Neuron (in vitro differentiated cells): ENCODE measurements around the gene BCAR3.

ENCODE experiments used
- H2AFZ ChIP-seq: one replicate; pipeline ENCODE4 v1.6.1; 2013; ENCODE audit warnings: low read depth, mild to moderate bottlenecking, inconsistent platforms, low read length, moderate library complexity
- H3K27me3 ChIP-seq: one replicate; pipeline ENCODE4 v1.6.1; 2013; ENCODE audit warnings: low read length; ENCODE audit not compliant: insufficient read depth
- H3K36me3 ChIP-seq: one replicate; pipeline ENCODE4 v1.6.1; 2013; ENCODE audit warnings: low read length; ENCODE audit not compliant: insufficient read depth
- H3K4me1 ChIP-seq: one replicate; pipeline ENCODE4 v1.6.1; 2013; ENCODE audit warnings: low read length; ENCODE audit not compliant: insufficient read depth
- H3K4me3 ChIP-seq: 2 replicates; pipeline ENCODE4 v1.5.1; 2013; ENCODE audit warnings: mild to moderate bottlenecking, low read length, moderate library complexity
- H3K9me3 ChIP-seq: one replicate; pipeline ENCODE4 v1.6.1; 2013; ENCODE audit warnings: low read length

Gene BCAR3

DNA sequence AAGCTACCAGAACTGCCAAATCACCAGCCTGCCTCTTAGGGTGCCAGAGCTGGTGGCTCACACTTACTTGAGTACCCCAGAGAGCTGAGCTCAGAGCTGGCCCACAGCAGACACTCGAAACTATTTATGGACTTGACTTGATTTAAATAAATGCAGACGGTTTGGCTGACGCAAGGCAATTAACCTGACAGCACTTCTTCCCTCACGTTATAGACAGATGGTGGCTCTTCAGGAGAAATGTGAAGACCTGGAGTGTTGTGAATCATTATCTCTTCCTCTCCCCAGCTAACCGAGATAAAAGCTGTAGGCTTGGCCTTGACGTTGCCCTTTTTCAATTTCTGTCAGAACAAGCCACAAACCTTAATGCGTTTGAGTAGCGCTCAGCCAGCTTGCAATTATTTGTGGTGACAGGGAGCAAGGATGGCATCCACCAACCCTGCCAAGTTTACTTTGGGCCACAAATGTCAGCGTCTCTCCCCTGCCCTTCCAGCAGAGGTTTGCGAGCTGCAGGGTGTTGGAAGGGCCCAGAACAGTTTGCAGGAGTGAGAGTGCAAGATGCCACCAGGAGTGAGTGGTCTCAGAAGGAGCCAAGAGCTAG, 34.0 kb upstream of the BCAR3 start:
- H3K9me3 ChIP-seq = no peaks in the 10 kb centered on the region
- H3K4me3 ChIP-seq = no peak overlapping the region
- no peaks in the 10 kb centered on the region for H3K4me1 ChIP-seq
- no peak overlapping the region for H2AFZ ChIP-seq
- no peaks in the 10 kb centered on the region for H3K27me3 ChIP-seq
- no peaks in the 10 kb centered on the region for H3K36me3 ChIP-seq

DNA sequence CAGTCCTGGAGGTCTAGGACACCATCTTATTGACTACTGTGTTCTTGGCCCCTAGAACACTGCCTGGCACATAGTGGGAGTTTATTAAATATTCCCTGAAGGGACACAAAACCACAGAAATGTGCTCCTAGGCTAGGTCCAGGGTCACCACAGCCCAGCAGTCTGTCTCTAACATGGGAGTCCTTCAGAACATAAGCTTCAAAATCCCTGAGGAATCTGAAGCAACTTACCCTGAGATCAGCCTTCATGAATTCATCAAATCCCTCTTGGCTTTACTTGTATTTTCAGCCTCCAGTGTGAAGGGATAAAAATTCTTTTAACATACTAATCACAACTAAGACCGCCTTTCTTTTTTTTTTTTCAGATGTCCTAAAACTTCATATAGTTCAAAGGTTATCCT, 32.7 kb upstream of the BCAR3 start:
- no peaks in the 10 kb centered on the region for H3K36me3 ChIP-seq
- H3K4me3 ChIP-seq = no peak overlapping the region
- no peaks in the 10 kb centered on the region for H3K9me3 ChIP-seq
- H3K4me1 ChIP-seq = peaks cover under 1% of the 10 kb centered on the region
- no peak overlapping the region for H2AFZ ChIP-seq
- no peaks in the 10 kb centered on the region for H3K27me3 ChIP-seq

DNA sequence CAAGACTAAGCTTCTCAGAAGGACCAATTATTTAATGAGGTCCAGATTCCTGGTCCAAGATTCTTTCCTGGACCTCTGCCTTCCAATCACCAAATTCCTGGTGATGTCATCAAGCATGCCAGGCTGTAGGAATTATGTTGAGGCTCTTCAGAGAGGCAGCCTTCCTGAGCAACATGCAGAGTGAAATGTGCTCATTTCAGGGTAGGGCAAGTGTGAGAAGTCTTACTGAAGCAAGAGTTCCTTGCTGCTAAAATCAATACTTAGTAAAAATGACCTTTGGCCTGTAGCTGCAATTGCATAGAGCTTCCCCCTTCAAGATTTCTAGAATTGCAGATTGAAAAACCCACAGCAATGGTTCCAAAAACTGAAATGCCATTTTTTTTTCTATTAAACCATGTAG, 31.7 kb upstream of the BCAR3 start:
- Histone ChIP-seq H3K4me1 (peaks cover 10% of the 10 kb centered on the region), H3K27me3 (no peaks in the 10 kb centered on the region), H3K4me3 (no peak overlapping the region), H3K36me3 (no peaks in the 10 kb centered on the region), H2AFZ (no peak overlapping the region), H3K9me3 (no peaks in the 10 kb centered on the region)

DNA sequence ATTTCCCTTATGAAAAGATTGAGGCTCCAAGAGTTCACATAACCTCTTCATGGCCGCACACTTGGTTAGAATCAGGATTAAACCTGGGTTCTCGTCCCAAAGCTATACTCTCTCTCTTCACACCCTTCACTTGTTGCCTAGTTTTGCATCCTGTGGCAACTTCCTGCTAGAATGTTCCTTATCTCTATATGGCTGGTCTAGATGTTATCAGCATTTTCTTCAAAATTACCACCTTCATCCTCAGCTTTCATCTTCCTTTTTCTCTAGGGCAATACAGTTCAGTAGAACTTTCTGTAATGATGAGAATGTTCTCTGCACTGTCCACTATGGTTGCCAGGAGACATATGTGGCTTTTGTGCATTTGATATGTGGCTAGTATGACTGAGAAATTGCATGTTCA, 31.1 kb upstream of the BCAR3 start:
- no peaks in the 10 kb centered on the region for H3K9me3 ChIP-seq
- H3K4me1 ChIP-seq = peaks cover 10% of the 10 kb centered on the region
- H3K36me3 ChIP-seq = no peaks in the 10 kb centered on the region
- H3K4me3 ChIP-seq = no peak overlapping the region
- H2AFZ ChIP-seq = no peak overlapping the region
- no peaks in the 10 kb centered on the region for H3K27me3 ChIP-seq

DNA sequence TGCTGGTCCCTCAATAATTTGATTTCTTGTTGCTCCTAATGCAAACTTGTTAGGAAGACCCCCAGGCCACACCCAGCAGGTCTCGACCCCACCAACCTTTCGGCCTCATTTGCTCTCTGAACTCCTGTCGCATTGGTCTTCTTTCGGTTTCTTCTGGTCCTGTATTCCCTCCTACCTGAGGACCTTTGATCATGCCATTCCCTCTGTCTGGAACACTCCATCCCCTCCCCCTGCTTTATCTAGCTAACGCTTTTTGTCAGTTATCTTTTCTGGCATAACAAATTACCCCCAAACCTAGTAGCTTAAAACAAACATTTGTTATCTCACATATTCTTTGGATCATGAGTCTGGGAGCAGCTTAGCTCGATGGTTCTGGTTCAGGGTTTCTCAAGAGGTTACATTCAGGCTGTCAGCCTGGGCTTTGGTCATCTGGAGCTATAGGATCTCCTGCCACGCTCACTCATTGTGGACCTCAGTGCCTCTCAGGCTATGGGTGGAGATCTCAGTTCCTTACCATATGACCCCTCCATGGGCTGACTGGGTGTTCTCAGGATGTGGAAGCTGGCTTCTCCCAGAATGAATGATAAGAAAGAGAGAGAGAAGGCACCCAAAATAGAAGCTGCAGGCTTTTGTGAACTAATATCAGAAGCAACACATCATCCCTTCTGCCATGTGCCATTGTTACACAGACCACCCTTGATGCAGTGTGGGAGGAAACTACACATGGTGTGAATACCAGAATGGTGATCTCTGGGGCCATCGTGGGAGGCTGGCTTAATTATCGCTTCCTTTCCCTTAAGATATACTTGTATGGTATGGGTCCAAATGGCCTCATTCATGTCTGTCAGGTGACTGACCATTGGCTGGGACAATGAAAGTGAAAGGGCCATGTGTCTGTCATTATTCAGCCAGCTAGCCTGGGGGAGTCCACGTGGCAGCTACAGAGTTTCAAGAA, 29.1 kb upstream of the BCAR3 start:
- H2AFZ ChIP-seq = no peak overlapping the region
- no peak overlapping the region for H3K4me3 ChIP-seq
- H3K9me3 ChIP-seq = no peaks in the 10 kb centered on the region
- peaks cover 10% of the 10 kb centered on the region for H3K4me1 ChIP-seq
- no peaks in the 10 kb centered on the region for H3K27me3 ChIP-seq
- no peaks in the 10 kb centered on the region for H3K36me3 ChIP-seq

DNA sequence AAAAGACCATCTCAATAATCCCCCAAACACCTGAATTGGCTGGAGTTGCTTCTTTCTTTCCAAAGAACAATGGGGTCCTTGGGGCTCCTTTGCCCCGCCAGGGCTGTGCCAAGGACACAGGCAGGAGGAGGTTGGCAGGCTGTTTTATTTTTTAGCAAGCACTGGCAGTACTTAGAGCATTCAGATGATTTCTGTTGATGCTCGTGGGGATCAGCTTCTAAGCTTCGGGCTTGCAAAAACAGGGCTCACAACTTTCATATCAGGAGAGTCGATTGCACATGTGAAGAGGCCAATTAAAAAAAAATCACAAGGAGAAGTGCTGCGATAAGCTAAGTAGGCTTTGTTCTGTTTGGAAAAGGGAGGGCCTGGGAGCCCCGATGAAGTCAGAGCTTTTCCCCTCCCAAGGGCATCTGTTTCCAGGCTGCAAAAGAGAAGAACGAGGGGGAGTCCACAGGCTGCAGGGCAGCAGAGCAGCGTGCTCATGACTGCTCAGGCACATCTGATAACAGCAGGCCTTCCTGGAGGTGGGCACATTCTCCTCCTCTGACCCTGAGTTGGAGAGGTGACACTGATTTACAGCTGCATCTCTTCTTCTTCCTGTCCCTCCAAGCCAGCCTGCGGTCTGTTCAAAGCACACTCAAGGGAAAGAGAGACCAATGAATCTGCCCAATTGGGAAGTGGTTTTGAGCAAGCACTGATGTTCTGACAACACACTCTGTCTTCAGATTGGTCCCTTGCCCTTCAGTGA, 27.3 kb upstream of the BCAR3 start:
- Histone ChIP-seq H2AFZ (no peak overlapping the region), H3K27me3 (no peaks in the 10 kb centered on the region), H3K9me3 (no peaks in the 10 kb centered on the region), H3K4me1 (peaks cover 10% of the 10 kb centered on the region), H3K4me3 (no peak overlapping the region), H3K36me3 (no peaks in the 10 kb centered on the region)

DNA sequence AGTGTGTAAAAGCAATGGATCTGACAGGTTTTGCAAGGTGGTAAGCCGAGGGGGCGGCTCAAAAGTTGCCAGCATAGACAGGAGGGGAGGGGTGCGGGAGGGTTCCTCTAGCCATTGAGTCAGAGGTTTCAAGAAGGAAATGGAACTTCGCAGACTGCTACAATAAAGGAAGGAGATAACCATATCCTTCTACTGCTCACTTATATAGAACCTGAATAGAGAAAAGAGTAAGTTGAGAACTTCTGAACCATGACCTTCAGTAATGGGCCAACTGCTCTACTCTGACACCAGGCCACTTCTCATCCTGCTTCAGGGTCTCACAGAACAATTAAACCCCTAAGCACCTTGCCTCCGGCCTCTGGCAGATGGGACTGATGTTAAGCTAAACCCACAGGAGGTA, 26.3 kb upstream of the BCAR3 start:
- H3K27me3 ChIP-seq = no peaks in the 10 kb centered on the region
- H3K9me3 ChIP-seq = no peaks in the 10 kb centered on the region
- no peaks in the 10 kb centered on the region for H3K36me3 ChIP-seq
- H3K4me3 ChIP-seq = no peak overlapping the region
- peaks cover 10% of the 10 kb centered on the region for H3K4me1 ChIP-seq
- no peak overlapping the region for H2AFZ ChIP-seq

DNA sequence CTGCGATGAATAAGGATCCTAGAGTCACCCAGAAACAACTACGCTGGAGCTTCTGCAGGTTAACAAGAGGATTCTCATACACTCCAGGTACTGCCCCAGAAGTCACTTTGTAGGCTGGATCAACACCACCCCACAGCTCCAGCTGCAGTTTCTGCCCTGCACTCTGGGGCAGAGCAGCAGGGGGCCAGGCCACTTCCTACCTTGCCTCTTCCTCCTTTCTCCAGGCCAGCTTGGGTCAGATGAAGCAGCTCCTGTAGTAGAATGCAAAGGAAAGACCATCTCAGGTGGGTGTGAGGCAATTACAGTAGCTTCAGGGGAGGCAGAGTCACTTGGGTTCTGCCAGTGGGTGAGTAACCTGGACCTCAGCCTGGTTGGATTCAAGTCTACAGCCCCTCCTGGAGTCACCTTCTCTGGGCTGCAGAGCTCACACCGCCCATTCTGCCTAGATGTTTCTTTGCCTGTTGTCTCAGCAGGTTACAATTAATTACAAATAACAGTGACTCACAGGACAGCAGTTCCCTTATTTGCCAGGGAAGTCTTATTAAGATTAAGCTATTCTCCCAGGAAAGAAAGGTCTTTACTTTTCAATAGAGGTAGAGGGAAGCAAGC, 24.4 kb upstream of the BCAR3 start:
- Histone ChIP-seq H3K36me3 (no peaks in the 10 kb centered on the region), H3K9me3 (no peaks in the 10 kb centered on the region), H3K27me3 (no peaks in the 10 kb centered on the region), H3K4me3 (no peak overlapping the region), H2AFZ (no peak overlapping the region), H3K4me1 (peaks cover 10% of the 10 kb centered on the region)

DNA sequence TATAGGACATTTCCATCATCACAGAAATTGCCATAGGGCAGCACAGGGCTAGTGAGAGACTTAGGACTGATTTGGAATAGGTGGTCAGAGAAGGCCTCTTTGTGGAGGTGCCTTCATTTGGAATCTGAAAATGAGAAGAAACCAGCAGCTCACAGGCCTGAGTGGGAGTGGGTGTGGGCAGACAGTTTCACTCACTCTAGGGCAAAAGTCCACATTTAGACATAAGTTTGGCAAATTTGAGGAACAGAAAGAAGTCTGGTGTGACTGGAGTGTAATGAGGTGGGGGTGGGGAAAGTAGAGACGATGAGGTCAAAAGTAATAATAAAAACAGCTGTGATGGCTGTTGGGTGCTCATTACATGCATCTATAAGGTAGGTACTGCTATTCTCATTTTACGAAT, 22.4 kb upstream of the BCAR3 start:
- Histone ChIP-seq H3K36me3 (no peaks in the 10 kb centered on the region), H3K27me3 (no peaks in the 10 kb centered on the region), H3K4me1 (peaks cover 6% of the 10 kb centered on the region), H3K4me3 (no peak overlapping the region), H2AFZ (no peak overlapping the region), H3K9me3 (no peaks in the 10 kb centered on the region)

DNA sequence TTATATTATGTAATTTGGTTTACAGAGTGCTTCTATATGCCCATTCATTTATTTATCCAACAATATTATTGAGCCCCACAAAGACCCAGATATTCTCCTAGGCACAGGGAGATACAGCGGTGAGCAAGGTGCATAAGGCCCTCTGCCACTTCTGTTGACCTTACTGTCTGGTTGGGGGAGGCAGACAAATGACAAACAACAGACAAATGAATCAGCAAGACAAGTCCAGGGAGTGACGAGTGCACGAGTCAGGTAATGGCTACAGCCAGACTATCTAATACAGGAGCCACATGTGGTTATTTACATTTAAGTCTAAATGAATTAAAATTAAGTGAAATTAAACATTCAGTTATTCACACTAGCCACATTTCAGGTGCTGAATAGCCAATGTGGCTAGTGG, 22.0 kb upstream of the BCAR3 start:
- peaks cover 2% of the 10 kb centered on the region for H3K4me1 ChIP-seq
- no peak overlapping the region for H2AFZ ChIP-seq
- H3K9me3 ChIP-seq = no peaks in the 10 kb centered on the region
- no peak overlapping the region for H3K4me3 ChIP-seq
- no peaks in the 10 kb centered on the region for H3K27me3 ChIP-seq
- no peaks in the 10 kb centered on the region for H3K36me3 ChIP-seq

DNA sequence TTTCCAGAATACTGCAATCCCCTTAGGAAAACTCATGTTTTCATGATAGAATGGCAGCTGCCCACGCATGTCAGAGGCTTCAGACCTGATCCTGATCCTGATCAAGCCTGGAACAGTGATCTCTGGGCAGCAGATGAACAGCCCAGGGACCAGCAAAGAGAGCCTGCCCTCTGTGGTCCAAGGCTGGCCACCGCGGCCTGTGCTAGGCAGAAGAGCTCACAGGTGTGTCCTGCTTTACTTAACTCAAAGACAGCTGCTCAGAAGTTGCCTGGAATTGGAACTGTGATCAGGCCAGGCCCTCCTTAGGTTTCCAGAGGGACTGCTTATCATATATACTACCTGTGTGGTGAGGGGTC, 21.2 kb upstream of the BCAR3 start:
- H3K4me3 ChIP-seq = no peak overlapping the region

DNA sequence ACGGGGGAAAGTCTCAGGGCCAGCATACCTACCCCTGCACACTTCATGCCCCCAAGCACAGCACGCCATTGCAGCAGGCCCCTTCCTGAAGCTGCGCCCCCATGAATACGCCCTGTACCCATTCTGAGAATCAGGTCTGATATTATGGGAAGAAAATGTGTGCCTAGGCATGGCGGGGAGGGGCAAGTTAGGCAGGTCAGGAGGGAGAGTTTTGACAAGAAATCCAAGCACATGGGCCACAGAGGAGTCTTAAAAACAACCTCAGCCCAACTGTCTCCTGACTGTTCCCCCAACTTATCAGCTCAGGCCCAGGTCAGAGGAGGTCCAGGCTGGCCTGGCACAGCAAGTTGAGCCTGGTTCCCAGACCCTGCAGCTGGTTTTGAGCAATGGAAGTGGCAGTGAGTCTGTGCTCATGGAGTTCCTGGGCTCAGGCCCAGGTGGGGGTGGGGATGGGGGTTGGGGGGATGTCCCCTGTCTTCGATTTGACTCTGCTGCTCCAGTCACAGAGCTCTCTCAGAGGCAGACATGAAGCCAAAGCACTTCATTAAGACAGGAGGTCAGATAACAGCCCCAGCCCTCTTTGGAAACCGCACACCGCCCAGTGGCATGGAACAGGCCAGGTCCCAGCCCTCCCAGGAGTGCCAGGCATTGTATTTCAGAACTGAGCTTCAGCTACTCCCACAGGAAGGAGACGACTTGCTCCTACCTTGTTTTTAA, 20.6 kb upstream of the BCAR3 start:
- H3K9me3 ChIP-seq = no peaks in the 10 kb centered on the region
- H2AFZ ChIP-seq = no peak overlapping the region

More for the DNA sequence above, 21.2 kb upstream of the BCAR3 start:
- Histone ChIP-seq H3K9me3 (no peaks in the 10 kb centered on the region), H3K36me3 (no peaks in the 10 kb centered on the region), H3K27me3 (no peaks in the 10 kb centered on the region), H3K4me1 (no peaks in the 10 kb centered on the region), H2AFZ (no peak overlapping the region)

More for the DNA sequence above, 20.6 kb upstream of the BCAR3 start:
- Histone ChIP-seq H3K4me1 (no peaks in the 10 kb centered on the region), H3K4me3 (no peak overlapping the region), H3K27me3 (no peaks in the 10 kb centered on the region), H3K36me3 (no peaks in the 10 kb centered on the region)
